HFF-Myc (cell line): ENCODE data around the gene KHDC1.

Experiments
- DNase-seq: peaks from one replicate; pipeline ENCODE4 v3.0.0-alpha.2; 2011; ENCODE audit warnings: low read depth; ENCODE audit errors: extremely low read depth
- H3K4me3 ChIP-seq: replicated peaks from 2 replicates; pipeline ENCODE4 v1.5.1; 2011; ENCODE audit warnings: low read depth, mild to moderate bottlenecking, control low read depth, low read length
- CTCF ChIP-seq: IDR thresholded peaks from 2 replicates; pipeline ENCODE4 v1.5.1; 2012; ENCODE audit warnings: mild to moderate bottlenecking, low read depth, low read length, control low read depth; ENCODE audit errors: missing control alignments

KHDC1 gene

GRCh38 chr6:73227606-73228255 is 35.3 kb downstream of the KHDC1 start:
- no peak for DNase-seq
- TF ChIP-seq CTCF, result no peak

GRCh38 chr6:73225396-73225795 is 37.6 kb downstream of the KHDC1 start, which contains the start of gene KHDC1L:
Gene KHDC1L, minus strand, starts transcription at chr6:73225496. Its CDS starts 88 bp downstream, at chr6:73225408.
- no peak for TF ChIP-seq CTCF

More at GRCh38 chr6:73227606-73228255, 35.3 kb downstream of the KHDC1 start:
- no peak overlapping the region for H3K4me3 ChIP-seq

GRCh38 chr6:73216859-73217258 is 46.1 kb downstream of the KHDC1 start:
- no peak for DNase-seq
- no peak overlapping the region for H3K4me3 ChIP-seq
- no peak for TF ChIP-seq CTCF

More at GRCh38 chr6:73225396-73225795, 37.6 kb downstream of the KHDC1 start, which contains the start of gene KHDC1L:
- DNase-seq, result no peak
- no peak within 1 kb of the TSS for H3K4me3 ChIP-seq

- DNase-seq, result no peak
- TF ChIP-seq CTCF, result no peak
- H3K4me3 ChIP-seq, result no peak overlapping the region
Observed at GRCh38 chr6:73209117-73209516, 53.9 kb downstream of the KHDC1 start.

- DNase-seq, result no peak
- H3K4me3 ChIP-seq, result no peak overlapping the region
- no peak for TF ChIP-seq CTCF
Observed at GRCh38 chr6:73207221-73207837, 55.7 kb downstream of the KHDC1 start.

- DNase-seq, result no peak
- H3K4me3 ChIP-seq, result no peak overlapping the region
- no peak for TF ChIP-seq CTCF
Observed at GRCh38 chr6:73204252-73204651, 58.7 kb downstream of the KHDC1 start.
